Activated CD4-positive, alpha-beta memory T cell treated with anti-CD3 and anti-CD28 coated beads for 36 hours (primary cell): Measurements from ENCODE around the gene SLC49A3. TPM values are rescaled to one million over a fixed set of nuclear protein-coding genes. Genes with fewer than 3 reads are reported as not detected.
A peak's percentile ranks its signal among the peaks of the same experiment; 100 is the strongest.
"Not testable (repeated sequence)": the region's sequence is repeated elsewhere in the genome, so short reads cannot be mapped to it uniquely, and the experiment has no call there.

Experiments used
- CTCF ChIA-PET: fragments of 350-600 bp; sonication (Branson Sonifier 250); formaldehyde crosslinking; loops from one replicate; lab custom pipeline; 2021; ENCODE audit warnings: antibody characterized with exemption, inconsistent platforms; lab: Charles Lee
- POLR2A ChIA-PET: fragments of 350-600 bp; sonication (Branson Sonifier 250); formaldehyde crosslinking; loops from one replicate; lab custom pipeline; 2021; ENCODE audit warnings: antibody characterized with exemption; lab: Charles Lee
- DNase-seq: peaks from one replicate; pipeline ENCODE4 v3.0.0-alpha.2; 2020
- H3K27ac Mint-ChIP-seq: one replicate; pipeline ENCODE4 v1.8.0; 2021; ENCODE audit warnings: mixed read lengths
- H3K27me3 Mint-ChIP-seq: one replicate; pipeline ENCODE4 v1.8.0; 2021; ENCODE audit warnings: mixed read lengths
- H3K36me3 Mint-ChIP-seq: one replicate; pipeline ENCODE4 v1.8.0; 2021; ENCODE audit warnings: mixed read lengths
- H3K4me1 Mint-ChIP-seq: one replicate; pipeline ENCODE4 v1.8.0; 2021; ENCODE audit warnings: low read depth, mixed read lengths
- H3K4me3 Mint-ChIP-seq: one replicate; pipeline ENCODE4 v1.8.0; 2021; ENCODE audit warnings: mild to moderate bottlenecking, mixed read lengths
- H3K9me3 Mint-ChIP-seq: one replicate; pipeline ENCODE4 v1.8.0; 2021; ENCODE audit warnings: mixed read lengths
- intact Hi-C: fragments of 100-400 bp; cut with micrococcal nuclease; formaldehyde crosslinking; loops from one replicate; pipeline ENCODE4 v1.15.1; 2023
- total RNA-seq, 2 experiments: library from RNA; stranded (reverse); gene quantifications; one replicate each; pipeline ENCODE4 v1.2.3, GENCODE V29; 2021

Gene SLC49A3
- total RNA-seq, 2 experiments from 2014 or later: 0.19 TPM; not detected in 1

- CTCF ChIA-PET: interaction anchor here (1.1 kb wide), 1 partner anchor 9 kb away, joined by 3 read pairs; no protein-coding TSS in a partner anchor
- Mint-ChIP-seq H3K27me3 (no peaks in the 10 kb centered on the region), H3K36me3 (peaks cover 24% of the 10 kb centered on the region), H3K27ac (peak overlapping the region; percentile 82), H3K4me3 (peak overlapping the region; percentile 81), H3K4me1 (peaks cover 11% of the 10 kb centered on the region), H3K9me3 (no peaks in the 10 kb centered on the region)
- DNase-seq: no peak
- POLR2A ChIA-PET: interaction anchor here (2.0 kb wide), 1 partner anchor 9 kb away, joined by 5 read pairs; no protein-coding TSS in a partner anchor
- intact Hi-C loops: loop anchor here (2.0 kb wide), 3 partner anchors 72 to 338 kb away; partner anchors contain the start of genes PIGG, ZNF141 and ZNF721
These were observed 13.7 kb downstream of the SLC49A3 start for GRCh38 chr4:675036-675882.

- H3K27ac Mint-ChIP-seq: peak within 1 kb of the TSS; percentile 82
- H3K9me3 Mint-ChIP-seq: no peaks in the 10 kb centered on the region
- peak; percentile 98 for DNase-seq
- intact Hi-C loops: loop anchor here (1.0 to 2.0 kb wide), 5 partner anchors 10 to 338 kb away; partner anchors contain the start of genes PCGF3, PIGG, ZNF141 and ZNF721
- no peaks in the 10 kb centered on the region for H3K27me3 Mint-ChIP-seq
- ChIA-PET POLR2A (interaction anchor here (0.5 to 2.0 kb wide), 4 partner anchors 10 to 256 kb away, joined by 3 to 16 read pairs (median 4); no protein-coding TSS in a partner anchor), CTCF (interaction anchor here (0.6 to 2.5 kb wide), 5 partner anchors 10 to 72 kb away, joined by 3 to 12 read pairs (median 6); no protein-coding TSS in a partner anchor)
- peak within 1 kb of the TSS; percentile 81 for H3K4me3 Mint-ChIP-seq
- peaks cover 24% of the 10 kb centered on the region for H3K36me3 Mint-ChIP-seq
- H3K4me1 Mint-ChIP-seq: peaks cover 10% of the 10 kb centered on the region
These were observed 14.5 kb downstream of the SLC49A3 start, which contains the start of the genes ATP5ME and MYL5 for GRCh38 chr4:674172-675035. Gene ATP5ME, minus strand, starts transcription at chr4:674276. Its CDS starts 29 bp downstream, at chr4:674247. Gene MYL5, plus strand, starts transcription at chr4:674542. Its CDS starts 3,485 bp downstream, at chr4:678027.

- Mint-ChIP-seq H3K4me1 (peaks cover 10% of the 10 kb centered on the region), H3K27ac (peak overlapping the region; percentile 70), H3K27me3 (no peaks in the 10 kb centered on the region), H3K4me3 (peak overlapping the region; percentile 81), H3K36me3 (peaks cover 24% of the 10 kb centered on the region), H3K9me3 (no peaks in the 10 kb centered on the region)
- no peak for DNase-seq
- CTCF ChIA-PET: interaction anchor here (0.6 to 2.5 kb wide), 5 partner anchors 9 to 71 kb away, joined by 3 to 12 read pairs (median 6); no protein-coding TSS in a partner anchor
- intact Hi-C loops: loop anchor here (1.0 to 2.0 kb wide), 5 partner anchors 9 to 337 kb away; partner anchors contain the start of genes PCGF3, PIGG, ZNF141 and ZNF721
- POLR2A ChIA-PET: interaction anchor here (1.5 to 2.0 kb wide), 2 partner anchors 10 to 11 kb away, joined by 5 to 16 read pairs; no protein-coding TSS in a partner anchor
These were observed 15.4 kb downstream of the SLC49A3 start for GRCh38 chr4:673349-674091.

GRCh38 chr4:671769-672168 lies 17.2 kb downstream of the SLC49A3 start:
- intact Hi-C loops: no loop called here
- POLR2A ChIA-PET: no interaction called here
- Mint-ChIP-seq H3K27ac (no peak overlapping the region), H3K36me3 (peaks cover 24% of the 10 kb centered on the region), H3K4me1 (peaks cover 8% of the 10 kb centered on the region), H3K4me3 (no peak overlapping the region), H3K27me3 (no peaks in the 10 kb centered on the region), H3K9me3 (no peaks in the 10 kb centered on the region)
- no peak for DNase-seq
- CTCF ChIA-PET: no interaction called here

GRCh38 chr4:669806-670559 lies 19.0 kb downstream of the SLC49A3 start:
- peaks cover 15% of the 10 kb centered on the region for H3K4me1 Mint-ChIP-seq
- H3K4me3 Mint-ChIP-seq, H3K27ac Mint-ChIP-seq, H3K9me3 Mint-ChIP-seq, CTCF ChIA-PET, DNase-seq, intact Hi-C loops, H3K27me3 Mint-ChIP-seq, POLR2A ChIA-PET: not testable (repeated sequence)
- H3K36me3 Mint-ChIP-seq: peaks cover 24% of the 10 kb centered on the region

- intact Hi-C loops, H3K27me3 Mint-ChIP-seq: not testable (repeated sequence)
These were observed 20.7 kb downstream of the SLC49A3 start for GRCh38 chr4:668219-668618.

GRCh38 chr4:667545-667925 lies 21.4 kb downstream of the SLC49A3 start:
- H3K9me3 Mint-ChIP-seq: no peaks in the 10 kb centered on the region
- ChIA-PET CTCF (no interaction called here), POLR2A (no interaction called here)
- no peaks in the 10 kb centered on the region for H3K27me3 Mint-ChIP-seq
- no peak for DNase-seq
- peaks cover 17% of the 10 kb centered on the region for H3K36me3 Mint-ChIP-seq
- intact Hi-C loops: no loop called here
- peaks cover 12% of the 10 kb centered on the region for H3K4me1 Mint-ChIP-seq
- no peak overlapping the region for H3K27ac Mint-ChIP-seq
- H3K4me3 Mint-ChIP-seq: no peak overlapping the region

More at GRCh38 chr4:668219-668618, 20.7 kb downstream of the SLC49A3 start:
- Mint-ChIP-seq H3K4me1 (peaks cover 16% of the 10 kb centered on the region), H3K36me3 (peaks cover 19% of the 10 kb centered on the region)
- H3K9me3 Mint-ChIP-seq, CTCF ChIA-PET, POLR2A ChIA-PET, DNase-seq, H3K4me3 Mint-ChIP-seq, H3K27ac Mint-ChIP-seq: not testable (repeated sequence)

GRCh38 chr4:666822-667544 lies 22.0 kb downstream of the SLC49A3 start:
- H3K9me3 Mint-ChIP-seq: no peaks in the 10 kb centered on the region
- no peaks in the 10 kb centered on the region for H3K27me3 Mint-ChIP-seq
- intact Hi-C loops: no loop called here
- peaks cover 13% of the 10 kb centered on the region for H3K36me3 Mint-ChIP-seq
- no peak overlapping the region for H3K27ac Mint-ChIP-seq
- ChIA-PET POLR2A (no interaction called here), CTCF (interaction anchor here (0.9 kb wide), 1 partner anchor 76 kb away, joined by 3 read pairs; no protein-coding TSS in a partner anchor)
- DNase-seq: no peak
- H3K4me3 Mint-ChIP-seq: no peak overlapping the region
- peaks cover 12% of the 10 kb centered on the region for H3K4me1 Mint-ChIP-seq

GRCh38 chr4:666436-666810 lies 22.5 kb downstream of the SLC49A3 start:
- no peak overlapping the region for H3K27ac Mint-ChIP-seq
- intact Hi-C loops: no loop called here
- no peaks in the 10 kb centered on the region for H3K9me3 Mint-ChIP-seq
- ChIA-PET CTCF (interaction anchor here (0.9 kb wide), 1 partner anchor 76 kb away, joined by 3 read pairs; no protein-coding TSS in a partner anchor), POLR2A (no interaction called here)
- peaks cover 10% of the 10 kb centered on the region for H3K36me3 Mint-ChIP-seq
- DNase-seq: no peak
- H3K4me1 Mint-ChIP-seq: peaks cover 12% of the 10 kb centered on the region
- H3K27me3 Mint-ChIP-seq: no peaks in the 10 kb centered on the region
- no peak overlapping the region for H3K4me3 Mint-ChIP-seq
